H1 (cell line): ENCODE results near the gene SCN8A. TPM values are rescaled to one million over a fixed set of nuclear protein-coding genes. Genes with fewer than 3 reads are reported as not detected.

Experiments
- CTCF ChIA-PET: fragments of 300-600 bp; sonication (Branson Sonifier 250); formaldehyde crosslinking; loops from one replicate; lab custom pipeline; 2021; ENCODE audit not compliant: partially characterized antibody; lab: Charles Lee
- POLR2A ChIA-PET: fragments of 300-600 bp; sonication (Branson Sonifier 250); formaldehyde crosslinking; loops from one replicate; lab custom pipeline; 2021; ENCODE audit warnings: inconsistent platforms; ENCODE audit not compliant: partially characterized antibody; lab: Charles Lee
- DNase-seq, 2 experiments: peaks; one replicate each; pipeline versions ENCODE4 v3.0.0 to v3.0.0-alpha.2; 2010 to 2022; ENCODE audit warnings: low spot score in 2 of 2, low read depth in 1 of 2, mixed read lengths in 1 of 2
- FAIRE-seq: peaks from 2 replicates; lab custom pipeline; 2011; peaks lifted over from hg19 to GRCh38; lab: Jason Lieb, UNC
- H2AFZ ChIP-seq: 2 replicates; pipeline ENCODE4 v1.8.1; 2012; ENCODE audit warnings: low read length, inconsistent platforms
- H2AK5ac ChIP-seq: 2 replicates; pipeline ENCODE4 v1.6.1; 2013; ENCODE audit warnings: low read depth, low read length
- H2BK120ac ChIP-seq: replicated peaks from 2 replicates; pipeline ENCODE3; 2013; ENCODE audit warnings: low read depth, low read length, inconsistent platforms
- H2BK12ac ChIP-seq: 2 replicates; pipeline ENCODE4 v1.6.1; 2013; ENCODE audit warnings: low read depth, low read length
- H2BK15ac ChIP-seq: 2 replicates; pipeline ENCODE4 v1.6.1; 2013; ENCODE audit warnings: low read length
- H2BK20ac ChIP-seq: 2 replicates; pipeline ENCODE4 v1.6.1; 2013; ENCODE audit warnings: low read length
- H2BK5ac ChIP-seq: 2 replicates; pipeline ENCODE4 v1.6.1; 2013; ENCODE audit warnings: low read depth, low read length
- H3K14ac ChIP-seq: 2 replicates; pipeline ENCODE4 v1.6.1; 2013; ENCODE audit warnings: inconsistent platforms; ENCODE audit not compliant: insufficient read length
- H3K18ac ChIP-seq: 2 replicates; pipeline ENCODE4 v1.6.1; 2013; ENCODE audit warnings: low read length; ENCODE audit errors: extremely low read depth
- H3K23ac ChIP-seq: 2 replicates; pipeline ENCODE4 v1.6.1; 2013; ENCODE audit warnings: inconsistent platforms; ENCODE audit not compliant: insufficient read length
- H3K23me2 ChIP-seq: 2 replicates; pipeline ENCODE4 v1.6.1; 2013; ENCODE audit warnings: low read depth, low read length
- H3K27ac ChIP-seq: 2 replicates; pipeline ENCODE4 v1.6.1; 2011; ENCODE audit warnings: low read depth, low read length, inconsistent platforms
- H3K27me3 ChIP-seq, 4 experiments: replicated peaks in 1 of 4; 1 replicate in 1 of 4; 2 replicates in 3 of 4; pipeline versions ENCODE4 v1.6.1 to v1.8.1; 2011 to 2013; ENCODE audit warnings: low read length in 3 of 4, mild to moderate bottlenecking in 3 of 4, inconsistent platforms in 2 of 4, mixed read lengths in 2 of 4, moderate library complexity in 1 of 4; ENCODE audit not compliant: control insufficient read depth in 3 of 4, insufficient read depth in 3 of 4; ENCODE audit errors: extremely low read depth in 1 of 4
- H3K36me3 ChIP-seq, 4 experiments: 2 replicates each; pipeline versions ENCODE4 v1.6.1 to v1.8.1; 2011 to 2013; ENCODE audit warnings: mild to moderate bottlenecking in 4 of 4, low read length in 3 of 4, moderate library complexity in 2 of 4, control low read depth in 1 of 4, inconsistent platforms in 1 of 4; ENCODE audit not compliant: insufficient read depth in 4 of 4, control insufficient read depth in 2 of 4
- H3K4ac ChIP-seq: replicated peaks from 2 replicates; pipeline ENCODE3; 2013; ENCODE audit warnings: low read length, low read depth, mixed read lengths, inconsistent platforms; ENCODE audit not compliant: insufficient read length
- H3K4me1 ChIP-seq, 4 experiments: replicated peaks in 1 of 4; 1 replicate in 1 of 4; 2 replicates in 3 of 4; pipeline versions ENCODE4 v1.6.1 to v1.8.1; 2011 to 2013; ENCODE audit warnings: low read length in 3 of 4, inconsistent platforms in 2 of 4, mixed read lengths in 1 of 4; ENCODE audit not compliant: insufficient read depth in 4 of 4, control insufficient read depth in 3 of 4
- H3K4me2 ChIP-seq, 2 experiments: 2 replicates each; pipeline versions ENCODE4 v1.6.1 to v1.8.1; 2011 to 2013; ENCODE audit warnings: low read depth in 2 of 2, low read length in 2 of 2, control low read depth in 1 of 2, inconsistent platforms in 1 of 2, mild to moderate bottlenecking in 1 of 2; ENCODE audit not compliant: insufficient read depth in 1 of 2
- H3K4me3 ChIP-seq, 4 experiments: fragments of 200-600, 300-600 bp in 1 of 4; sonication (generic), shearing (Covaris generic), sonication (Bioruptor Twin) in 1 of 4; 2 replicates each; pipeline versions ENCODE4 v1.5.1 to v1.8.1; 2011 to 2016; ENCODE audit warnings: low read length in 4 of 4, low read depth in 3 of 4, control low read depth in 2 of 4, inconsistent platforms in 2 of 4, mild to moderate bottlenecking in 2 of 4, mixed read lengths in 1 of 4, moderate library complexity in 1 of 4; ENCODE audit not compliant: insufficient read depth in 2 of 4; ENCODE audit errors: extremely low read depth in 1 of 4
- H3K56ac ChIP-seq: replicated peaks from 2 replicates; pipeline ENCODE3; 2013; ENCODE audit warnings: low read depth, mild to moderate bottlenecking, mixed read lengths, low read length, inconsistent platforms; ENCODE audit not compliant: insufficient read length
- H3K79me1 ChIP-seq: 2 replicates; pipeline ENCODE4 v1.6.1; 2013; ENCODE audit warnings: low read depth, low read length, control low read depth
- H3K79me2 ChIP-seq, 2 experiments: 2 replicates each; pipeline versions ENCODE4 v1.6.1 to v1.8.1; 2012 to 2013; ENCODE audit warnings: low read length in 2 of 2, mild to moderate bottlenecking in 2 of 2, inconsistent platforms in 1 of 2; ENCODE audit not compliant: insufficient read depth in 2 of 2, control insufficient read depth in 1 of 2
- H3K9ac ChIP-seq, 4 experiments: replicated peaks in 1 of 4; 1 replicate in 1 of 4; 2 replicates in 3 of 4; pipeline versions ENCODE4 v1.6.1 to v1.8.1; 2011 to 2013; ENCODE audit warnings: low read depth in 3 of 4, low read length in 3 of 4, control low read depth in 2 of 4, mild to moderate bottlenecking in 2 of 4, moderate library complexity in 2 of 4, inconsistent platforms in 1 of 4; ENCODE audit errors: extremely low read depth in 1 of 4
- H3K9me3 ChIP-seq, 2 experiments: 2 replicates each; pipeline versions ENCODE4 v1.6.1 to v1.8.1; 2012 to 2013; ENCODE audit warnings: mild to moderate bottlenecking in 2 of 2, moderate library complexity in 2 of 2, control low read depth in 1 of 2, inconsistent platforms in 1 of 2, low read depth in 1 of 2, low read length in 1 of 2, mixed read lengths in 1 of 2; ENCODE audit not compliant: insufficient read depth in 2 of 2
- H4K20me1 ChIP-seq, 2 experiments: replicated peaks in 1 of 2; 2 replicates each; pipeline versions ENCODE3 to v1.8.1; 2011 to 2013; ENCODE audit warnings: inconsistent platforms in 2 of 2, low read length in 2 of 2, mild to moderate bottlenecking in 1 of 2; ENCODE audit not compliant: insufficient read depth in 2 of 2, control insufficient read depth in 1 of 2
- H4K5ac ChIP-seq: 2 replicates; pipeline ENCODE4 v1.6.1; 2013; ENCODE audit warnings: low read length, low read depth, mixed read lengths, inconsistent platforms; ENCODE audit not compliant: insufficient read length
- H4K8ac ChIP-seq: 2 replicates; pipeline ENCODE4 v1.8.0; 2013; ENCODE audit warnings: mild to moderate bottlenecking, moderate library complexity, low read length, inconsistent platforms; ENCODE audit not compliant: insufficient read depth; ENCODE audit errors: extremely low read depth
- H4K91ac ChIP-seq: replicated peaks from 2 replicates; pipeline ENCODE3; 2013; ENCODE audit warnings: low read length, mixed read lengths, inconsistent platforms; ENCODE audit not compliant: insufficient read length
- ATF2 ChIP-seq: IDR thresholded peaks from 2 replicates; pipeline ENCODE4 v1.6.1; 2012; ENCODE audit warnings: low read length, inconsistent platforms
- CREB1 ChIP-seq: IDR thresholded peaks from 2 replicates; pipeline ENCODE4 v1.6.1; 2012; ENCODE audit warnings: inconsistent platforms
- CTCF ChIP-seq, 3 experiments: IDR thresholded peaks; 1 replicate in 2 of 3; 2 replicates in 1 of 3; pipeline versions ENCODE4 v1.5.1 to v1.6.1; 2011; ENCODE audit warnings: low read length in 3 of 3, mild to moderate bottlenecking in 3 of 3, inconsistent platforms in 2 of 3, low read depth in 1 of 3, moderate library complexity in 1 of 3; ENCODE audit not compliant: insufficient read depth in 1 of 3; ENCODE audit errors: control extremely low read depth in 1 of 3
- EGR1 ChIP-seq: IDR thresholded peaks from 2 replicates; pipeline ENCODE4 v1.6.1; 2011; ENCODE audit warnings: low read depth, low read length, borderline replicate concordance
- RAD21 ChIP-seq, 2 experiments: IDR thresholded peaks in 1 of 2; conservative IDR thresholded peaks in 1 of 2; 2 replicates each; pipeline ENCODE4 v1.6.1; 2011; ENCODE audit warnings: low read depth in 2 of 2, low read length in 2 of 2, improper control_type of control experiment in 1 of 2, inconsistent platforms in 1 of 2, mild to moderate bottlenecking in 1 of 2, moderate library complexity in 1 of 2
- SIRT6 ChIP-seq: IDR thresholded peaks from one replicate; pipeline ENCODE4 v1.7.1; 2012; ENCODE audit warnings: low read length, inconsistent platforms
- TAF7 ChIP-seq: optimal IDR thresholded peaks from 2 replicates; pipeline ENCODE3; 2011; ENCODE audit warnings: low read depth, mild to moderate bottlenecking, inconsistent platforms, low read length, moderate library complexity, borderline replicate concordance
- WGBS, 2 experiments: shearing (Covaris generic) in 1 of 2; methylation state at CpG; one replicate each; pipeline versions ENCODE4 v1.1.6 to v1.1.7; 2013 to 2015; ENCODE audit warnings: low lambda C conversion rate in 2 of 2, mixed read lengths in 2 of 2, inconsistent platforms in 1 of 2, low coverage in 1 of 2, missing lambda C conversion rate in 1 of 2; ENCODE audit not compliant: insufficient replicate concordance in 2 of 2, insufficient coverage in 1 of 2, insufficient read length in 1 of 2; ENCODE audit errors: extremely low coverage in 1 of 2, missing lambda C conversion rate in 1 of 2; 5-methylcytosine and 5-hydroxymethylcytosine counted together
- polyA plus RNA-seq, 7 experiments: library from polyadenylated mRNA; depleted of rRNA in 3 of 7; stranded (reverse) in 5 of 7; unstranded in 2 of 7; fragments of >200 nt in 5 of 7; fragments of 200-250 nt in 2 of 7; gene quantifications; 1 replicate in 5 of 7; 2 replicates in 1 of 7; 4 replicates in 1 of 7; pipeline versions ENCODE4 v1.2.1 to v1.2.3, GENCODE V29; 2011 to 2013; ENCODE audit warnings: missing spikeins in 2 of 7, mixed read lengths in 2 of 7
- total RNA-seq: library from RNA; stranded (reverse); fragmentation: NEBNext Ultra II Directional; extraction: Animal tissue kit (Norgen Biotek cat#: 25700); gene quantifications from 2 replicates; pipeline ENCODE4 v1.2.1, GENCODE V29; 2021

The SCN8A gene
- total and polyA plus RNA-seq, 2 of the 8 experiments (the other 6 are each of a cell fraction or from before 2014, with no cell fraction given), result 6.3 to 10.7 TPM

- no peak overlapping the region for H3K23ac ChIP-seq
- H2BK12ac ChIP-seq, result no peak overlapping the region
- TF ChIP-seq TAF7, result no peak
- peak; percentile 47; the same call in 1 of the 2 replicates for TF ChIP-seq CREB1
- TF ChIP-seq SIRT6, result no peak
- peak; percentile 67 to 84 (median 67) for TF ChIP-seq CTCF (IDR thresholded peaks at IDR 0.05; ENCODE audit: control extremely low read depth in 1 of 3, insufficient read depth in 1 of 3, low read depth in 1 of 3, low read length in 3 of 3)
- TF ChIP-seq ATF2, result no peak
- no peak for TF ChIP-seq EGR1
- peak; percentile 74 to 78 for TF ChIP-seq RAD21 (IDR thresholded peaks at IDR 0.05 in 1 of 2, conservative IDR thresholded peaks at IDR 0.05 in 1 of 2; ENCODE audit: low read depth in 2 of 2, low read length in 2 of 2)
- no peak overlapping the region for H2AK5ac ChIP-seq
- H3K4me2 ChIP-seq, result no peak overlapping the region
- H3K79me2 ChIP-seq, result no peaks in the 10 kb centered on the region
- H3K27me3 ChIP-seq, result peaks cover 0 to 1% (median 0%) of the 10 kb centered on the region in 4 experiments; a peak in 2 of 7 replicates
- FAIRE-seq (peak; percentile 63), DNase-seq (no peak)
- H3K23me2 ChIP-seq, result no peaks in the 10 kb centered on the region
- no peak overlapping the region for H3K18ac ChIP-seq
- no peak overlapping the region for H2BK120ac ChIP-seq
- H3K36me3 ChIP-seq, result no peaks in the 10 kb centered on the region
- H3K9ac ChIP-seq, result no peak overlapping the region
- H3K14ac ChIP-seq, result no peak overlapping the region
- no peak overlapping the region for H2BK5ac ChIP-seq
- no peaks in the 10 kb centered on the region for H4K20me1 ChIP-seq
- peaks cover 0 to 6% (median 2%) of the 10 kb centered on the region in 4 experiments; a peak in 1 of 7 replicates for H3K4me1 ChIP-seq
- H4K91ac ChIP-seq, result no peak overlapping the region
- WGBS, 2 experiments, result 58% methylated on average over 5 of the region's 5 CpGs; no CpG with 5 or more reads in 1 of the 2 experiments
- CTCF ChIA-PET, result interaction anchor here (0.6 to 3.4 kb wide), 24 partner anchors 12 to 257 kb away, joined by 3 to 21 read pairs (median 4); no protein-coding TSS in a partner anchor
- H2BK15ac ChIP-seq, result no peak overlapping the region
- no peak overlapping the region for H4K5ac ChIP-seq
- no peak overlapping the region for H3K4ac ChIP-seq
- H3K79me1 ChIP-seq, result no peaks in the 10 kb centered on the region
- H2AFZ ChIP-seq, result no peak overlapping the region
- no peak overlapping the region for H3K56ac ChIP-seq
- POLR2A ChIA-PET, result interaction anchor here (2.1 kb wide), 1 partner anchor 11 kb away, joined by 6 read pairs; no protein-coding TSS in a partner anchor
- H3K9me3 ChIP-seq, result no peaks in the 10 kb centered on the region
- H4K8ac ChIP-seq, result no peak overlapping the region
- no peak overlapping the region for H3K27ac ChIP-seq
- H3K4me3 ChIP-seq, result no peak overlapping the region
- no peak overlapping the region for H2BK20ac ChIP-seq
Observed at GRCh38 chr12:51678086-51678724, 87.2 kb downstream of the SCN8A start.
